ENCODE data around the gene TTLL5. TPM values are rescaled to one million over a fixed set of nuclear protein-coding genes. Genes with fewer than 3 reads are reported as not detected.
A peak's percentile ranks its signal among the peaks of the same experiment; 100 is the strongest.

TTLL5 gene
- total RNA-seq, 1 donor from 2014 or later: 51.9 TPM

DNA sequence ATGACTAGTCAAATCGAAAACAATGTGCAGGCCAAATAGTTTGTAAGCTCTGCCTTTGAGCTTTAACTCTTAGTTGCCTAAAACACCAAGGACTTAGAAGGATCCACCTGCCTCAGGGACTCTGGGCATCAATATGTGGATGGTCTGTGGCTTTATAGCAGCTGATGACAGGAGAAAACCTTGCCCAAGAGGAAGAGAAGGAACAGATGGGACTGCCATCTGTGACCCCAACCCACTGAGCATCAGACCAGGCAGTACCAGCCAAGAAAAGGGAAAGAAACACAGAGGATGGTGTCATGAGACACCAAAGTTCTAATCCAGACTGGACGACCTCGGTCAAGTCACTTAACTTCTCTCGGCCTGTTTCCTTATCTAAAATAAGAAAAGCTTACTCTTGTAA lies 308.1 kb downstream of the TTLL5 start:
- Mint-ChIP-seq H3K27ac (peak overlapping the region; percentile 12), H3K27me3 (no peaks in the 10 kb centered on the region), H3K36me3 (ENCODE audit: insufficient read depth) (peaks cover 9% of the 10 kb centered on the region), H3K4me1 (ENCODE audit: low read depth) (peaks cover 24% of the 10 kb centered on the region), H3K9me3 (ENCODE audit: low read depth) (no peaks in the 10 kb centered on the region), H3K4me3 (ENCODE audit: low read depth) (no peak overlapping the region)
- no peak for DNase-seq (ENCODE audit: low spot score, unreplicated experiment)
- TF ChIP-seq, protein P1, sequence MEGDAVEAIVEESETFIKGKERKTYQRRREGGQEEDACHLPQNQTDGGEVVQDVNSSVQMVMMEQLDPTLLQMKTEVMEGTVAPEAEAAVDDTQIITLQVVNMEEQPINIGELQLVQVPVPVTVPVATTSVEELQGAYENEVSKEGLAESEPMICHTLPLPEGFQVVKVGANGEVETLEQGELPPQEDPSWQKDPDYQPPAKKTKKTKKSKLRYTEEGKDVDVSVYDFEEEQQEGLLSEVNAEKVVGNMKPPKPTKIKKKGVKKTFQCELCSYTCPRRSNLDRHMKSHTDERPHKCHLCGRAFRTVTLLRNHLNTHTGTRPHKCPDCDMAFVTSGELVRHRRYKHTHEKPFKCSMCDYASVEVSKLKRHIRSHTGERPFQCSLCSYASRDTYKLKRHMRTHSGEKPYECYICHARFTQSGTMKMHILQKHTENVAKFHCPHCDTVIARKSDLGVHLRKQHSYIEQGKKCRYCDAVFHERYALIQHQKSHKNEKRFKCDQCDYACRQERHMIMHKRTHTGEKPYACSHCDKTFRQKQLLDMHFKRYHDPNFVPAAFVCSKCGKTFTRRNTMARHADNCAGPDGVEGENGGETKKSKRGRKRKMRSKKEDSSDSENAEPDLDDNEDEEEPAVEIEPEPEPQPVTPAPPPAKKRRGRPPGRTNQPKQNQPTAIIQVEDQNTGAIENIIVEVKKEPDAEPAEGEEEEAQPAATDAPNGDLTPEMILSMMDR (IDR thresholded peaks at IDR 0.05; ENCODE audit: unreplicated experiment): no peak

DNA sequence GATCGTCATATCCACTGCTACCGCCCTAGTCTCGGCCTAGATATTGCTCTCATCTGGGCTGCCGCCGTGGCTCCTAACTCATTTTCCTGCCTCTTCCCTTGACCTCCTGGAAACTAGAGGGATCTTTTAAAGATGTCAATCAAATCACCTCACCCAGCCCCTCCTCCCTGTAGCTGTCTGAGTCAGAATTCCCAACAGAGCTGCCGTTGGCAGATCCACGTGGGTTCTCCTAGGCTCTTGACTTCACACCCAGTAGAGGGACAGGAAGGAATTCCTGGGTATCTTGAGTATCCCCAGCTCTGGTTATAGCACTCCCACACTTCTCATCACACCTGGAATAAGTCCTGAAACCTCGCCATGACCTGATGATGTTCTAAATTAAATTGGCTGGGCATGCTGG lies 308.8 kb downstream of the TTLL5 start:
- DNase-seq (ENCODE audit: low spot score, unreplicated experiment): no peak
- no peaks in the 10 kb centered on the region for H3K9me3 Mint-ChIP-seq (ENCODE audit: low read depth)
- no peak overlapping the region for H3K27ac Mint-ChIP-seq
- TF ChIP-seq, protein P1 (IDR thresholded peaks at IDR 0.05; ENCODE audit: unreplicated experiment): no peak
- H3K36me3 Mint-ChIP-seq (ENCODE audit: insufficient read depth): peaks cover 9% of the 10 kb centered on the region
- H3K4me3 Mint-ChIP-seq (ENCODE audit: low read depth): no peak overlapping the region
- H3K27me3 Mint-ChIP-seq: no peaks in the 10 kb centered on the region
- H3K4me1 Mint-ChIP-seq (ENCODE audit: low read depth): peaks cover 24% of the 10 kb centered on the region

DNA sequence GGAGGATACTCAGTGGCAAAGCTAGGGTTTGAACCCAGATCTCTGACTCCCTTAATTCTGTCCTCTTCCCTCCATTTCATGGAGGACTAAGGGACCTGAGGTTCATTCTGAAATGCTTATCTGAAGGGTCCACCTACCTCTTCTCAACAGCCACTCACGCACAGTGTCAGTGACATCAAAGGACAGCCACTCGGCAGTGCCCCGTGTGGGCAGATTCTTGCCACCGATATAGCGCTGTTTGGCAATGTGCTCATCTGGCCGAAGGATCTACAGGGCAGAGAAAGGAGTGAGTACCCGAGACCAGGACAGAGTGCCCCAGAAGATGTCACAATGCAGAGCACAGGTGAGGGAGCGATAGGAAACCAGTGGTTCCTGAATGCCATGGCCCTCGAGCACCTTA lies 309.9 kb downstream of the TTLL5 start:
- DNase-seq (ENCODE audit: low spot score, unreplicated experiment): no peak

DNA sequence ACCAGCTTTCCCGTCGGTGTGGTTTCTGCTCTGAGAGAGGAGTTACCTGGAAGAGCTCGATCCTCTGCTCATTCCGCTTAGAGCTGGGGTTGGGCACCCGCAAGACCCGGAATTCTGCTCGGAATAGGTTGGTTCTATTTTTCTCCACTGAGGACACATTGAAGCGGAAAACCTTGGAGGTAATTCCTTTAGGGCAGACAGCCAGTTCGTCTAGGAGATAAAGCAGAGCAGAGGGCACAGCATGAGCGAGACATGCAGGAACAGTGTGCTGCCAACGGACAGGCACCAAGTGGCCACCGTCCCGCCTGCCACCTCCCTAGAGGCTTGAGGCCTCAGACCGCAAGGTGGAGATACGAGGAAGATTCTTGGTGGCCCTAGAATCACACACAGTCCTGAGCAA lies 310.5 kb downstream of the TTLL5 start:
- Mint-ChIP-seq H3K27me3 (no peaks in the 10 kb centered on the region), H3K36me3 (ENCODE audit: insufficient read depth) (peaks cover under 1% of the 10 kb centered on the region), H3K9me3 (ENCODE audit: low read depth) (no peaks in the 10 kb centered on the region), H3K4me1 (ENCODE audit: low read depth) (peaks cover 27% of the 10 kb centered on the region), H3K4me3 (ENCODE audit: low read depth) (no peak overlapping the region), H3K27ac (no peak overlapping the region)
- TF ChIP-seq, protein P1 (IDR thresholded peaks at IDR 0.05; ENCODE audit: unreplicated experiment): no peak
- DNase-seq (ENCODE audit: low spot score, unreplicated experiment): no peak

More for the DNA sequence above, 309.9 kb downstream of the TTLL5 start:
- TF ChIP-seq, protein P1 (IDR thresholded peaks at IDR 0.05; ENCODE audit: unreplicated experiment): no peak
- H3K4me3 Mint-ChIP-seq (ENCODE audit: low read depth): no peak overlapping the region
- H3K4me1 Mint-ChIP-seq (ENCODE audit: low read depth): peaks cover 25% of the 10 kb centered on the region
- H3K9me3 Mint-ChIP-seq (ENCODE audit: low read depth): no peaks in the 10 kb centered on the region
- peaks cover 4% of the 10 kb centered on the region for H3K36me3 Mint-ChIP-seq (ENCODE audit: insufficient read depth)
- H3K27me3 Mint-ChIP-seq: no peaks in the 10 kb centered on the region
- H3K27ac Mint-ChIP-seq: peak overlapping the region; percentile 75

DNA sequence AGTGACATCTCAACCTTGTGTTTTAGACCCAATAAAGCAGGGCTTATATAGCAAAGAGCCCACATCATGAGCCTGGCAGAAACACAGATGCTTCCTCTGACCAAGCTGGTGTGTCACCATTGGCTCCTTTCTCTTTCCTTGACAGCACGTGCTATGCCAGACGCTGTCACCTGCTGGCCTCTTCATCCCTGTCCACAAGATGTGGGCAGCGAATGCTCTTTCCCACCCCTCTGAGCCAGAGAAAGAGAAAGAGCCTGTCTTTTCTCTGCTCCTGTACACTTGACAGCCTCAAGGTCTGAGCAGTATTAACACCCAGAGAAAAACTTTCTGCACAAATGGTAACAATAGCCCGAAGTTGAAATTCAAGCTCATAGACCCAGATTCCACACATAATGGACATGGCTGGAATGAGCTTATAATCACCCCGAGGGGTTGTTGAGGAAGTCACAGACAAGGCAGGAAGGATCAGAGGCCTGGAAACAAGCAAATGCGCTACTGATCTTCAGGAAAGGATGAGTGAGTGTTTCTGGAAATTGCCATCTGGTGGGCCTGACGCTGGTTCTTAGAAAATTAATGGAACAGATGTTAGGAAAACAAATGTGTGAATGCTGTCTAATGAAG lies 311.9 kb downstream of the TTLL5 start:
- Mint-ChIP-seq H3K27ac (peak overlapping the region; percentile 79), H3K36me3 (ENCODE audit: insufficient read depth) (no peaks in the 10 kb centered on the region), H3K4me3 (ENCODE audit: low read depth) (no peak overlapping the region), H3K4me1 (ENCODE audit: low read depth) (peaks cover 33% of the 10 kb centered on the region), H3K27me3 (no peaks in the 10 kb centered on the region), H3K9me3 (ENCODE audit: low read depth) (no peaks in the 10 kb centered on the region)
- DNase-seq (ENCODE audit: low spot score, unreplicated experiment): no peak
- TF ChIP-seq, protein P1 (IDR thresholded peaks at IDR 0.05; ENCODE audit: unreplicated experiment): no peak
